Measurements from ENCODE around the gene CDK5RAP2.

The CDK5RAP2 gene

DNA sequence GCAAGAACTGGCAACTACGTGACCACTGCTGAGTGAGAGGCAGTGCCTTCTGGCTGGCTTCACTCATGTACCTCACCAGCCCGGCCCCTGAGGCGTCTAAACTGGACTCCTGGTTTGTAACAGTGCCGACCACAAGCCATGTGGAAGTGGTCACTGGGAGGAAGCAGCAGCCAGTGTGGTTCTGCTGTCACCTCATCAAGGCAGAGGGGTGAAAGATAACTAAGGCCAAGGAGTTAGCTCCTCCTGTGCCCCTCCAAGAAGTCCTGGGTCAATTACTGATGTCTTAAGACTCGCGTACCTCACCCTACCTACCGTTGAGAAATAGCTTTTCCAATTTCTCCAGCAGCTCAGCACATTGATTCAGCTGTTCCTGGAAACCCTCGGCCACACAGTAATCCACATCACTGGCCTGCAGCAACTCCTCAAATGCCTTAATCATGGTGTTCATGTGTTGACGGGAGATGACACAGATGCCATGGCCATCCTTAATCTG is 142.9 kb downstream of the CDK5RAP2 start:
- no peak for DNase-seq (ENCODE audit: low read depth in 3 of 3)

DNA sequence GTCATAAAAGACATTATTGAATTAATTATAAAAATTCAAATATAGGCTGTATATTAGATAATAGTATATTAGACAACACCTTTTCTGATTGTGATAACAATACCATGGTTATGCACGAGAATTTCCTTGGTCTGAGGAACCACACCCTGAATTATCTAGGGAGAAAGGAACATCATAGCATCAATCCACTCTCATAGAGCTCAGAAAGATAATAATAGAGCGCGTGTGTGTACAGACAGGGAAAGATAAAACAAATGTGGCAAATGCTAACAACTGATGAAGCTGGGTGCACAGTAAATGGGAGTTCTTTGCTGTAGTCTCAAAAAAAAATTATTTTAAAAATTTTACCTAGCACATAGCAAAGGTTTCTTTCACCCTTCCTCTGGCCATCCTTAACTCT is 143.5 kb downstream of the CDK5RAP2 start:
- no peak for DNase-seq (ENCODE audit: low read depth in 3 of 3)

DNA sequence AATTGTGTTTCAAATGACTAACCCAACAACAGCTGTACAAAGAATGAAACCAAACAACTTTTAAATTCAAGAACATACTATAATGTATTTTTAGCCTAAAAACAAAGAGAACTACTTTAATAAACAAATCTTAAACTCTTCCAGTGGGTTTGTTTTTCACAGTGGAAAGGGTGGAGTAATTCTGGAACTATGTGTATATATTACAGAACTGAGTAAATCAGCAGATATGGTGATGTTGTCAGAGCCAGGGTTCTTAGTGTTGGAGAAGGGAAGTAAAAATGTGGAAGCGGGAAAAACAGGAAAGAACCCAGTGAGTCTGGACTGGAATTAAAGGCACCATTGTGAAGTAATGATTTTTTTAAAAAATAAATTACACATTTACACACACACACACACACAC is 144.9 kb downstream of the CDK5RAP2 start:
- no peak for DNase-seq (ENCODE audit: low read depth in 3 of 3)

DNA sequence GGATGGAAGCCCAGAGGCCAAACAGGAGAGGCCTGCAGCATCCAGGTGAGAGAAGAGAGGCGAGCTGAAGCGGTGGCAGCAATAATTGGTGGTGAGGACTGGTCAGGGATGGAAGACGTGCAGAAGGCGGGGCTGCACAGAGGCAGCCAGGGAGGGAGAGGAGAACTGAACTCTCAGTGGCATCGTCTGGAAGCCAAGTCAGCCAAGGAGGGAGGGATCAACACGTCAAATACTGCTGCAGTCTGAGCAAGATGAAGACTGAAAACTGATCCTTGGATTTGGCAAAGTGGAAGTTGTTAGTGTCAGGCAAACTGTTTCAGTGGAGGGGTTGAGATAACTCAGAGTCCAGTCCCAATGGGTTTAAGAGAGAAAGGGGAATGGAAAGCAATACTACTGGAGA is 145.4 kb downstream of the CDK5RAP2 start:
- DNase-seq (ENCODE audit: low read depth in 3 of 3) = no peak

DNA sequence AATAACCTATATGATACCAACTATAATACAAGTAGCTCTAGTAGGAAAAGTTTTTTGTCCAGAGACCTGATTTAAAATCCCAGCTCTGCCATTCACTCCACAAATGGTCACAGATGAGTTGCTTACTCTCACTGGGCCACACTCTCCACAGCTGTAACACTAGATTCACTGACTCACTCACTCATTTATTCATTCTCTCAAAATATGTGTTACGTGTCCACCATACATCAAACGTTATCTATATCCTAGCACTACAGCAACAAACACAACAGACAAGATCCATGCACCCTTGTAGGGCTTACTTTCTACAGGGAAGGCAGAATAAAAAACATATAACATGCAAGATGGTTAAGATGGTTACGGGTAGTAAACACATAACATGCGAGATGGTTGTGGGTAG is 146.3 kb downstream of the CDK5RAP2 start:
- DNase-seq (ENCODE audit: low read depth in 3 of 3) = no peak

DNA sequence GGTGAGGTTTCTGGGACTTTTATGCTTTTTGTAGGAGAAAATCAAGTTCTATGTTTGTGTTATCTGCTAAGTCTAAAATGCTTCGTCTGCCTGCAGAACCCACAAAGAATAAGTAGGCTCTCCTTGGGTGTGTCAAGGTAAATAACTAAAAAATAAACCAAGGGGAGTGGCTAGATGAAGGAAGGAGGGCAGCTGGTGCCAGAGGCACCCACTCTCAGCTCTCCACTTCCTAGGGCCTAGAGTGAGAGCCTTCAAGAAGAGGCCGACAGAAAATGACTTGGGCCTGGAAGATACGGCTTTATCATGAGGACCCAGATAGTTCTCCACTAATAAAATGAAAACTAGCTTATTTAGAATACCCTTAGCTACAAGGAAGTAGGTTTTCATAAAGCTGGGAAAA is 147.4 kb downstream of the CDK5RAP2 start:
- no peak for DNase-seq (ENCODE audit: low read depth in 3 of 3)

DNA sequence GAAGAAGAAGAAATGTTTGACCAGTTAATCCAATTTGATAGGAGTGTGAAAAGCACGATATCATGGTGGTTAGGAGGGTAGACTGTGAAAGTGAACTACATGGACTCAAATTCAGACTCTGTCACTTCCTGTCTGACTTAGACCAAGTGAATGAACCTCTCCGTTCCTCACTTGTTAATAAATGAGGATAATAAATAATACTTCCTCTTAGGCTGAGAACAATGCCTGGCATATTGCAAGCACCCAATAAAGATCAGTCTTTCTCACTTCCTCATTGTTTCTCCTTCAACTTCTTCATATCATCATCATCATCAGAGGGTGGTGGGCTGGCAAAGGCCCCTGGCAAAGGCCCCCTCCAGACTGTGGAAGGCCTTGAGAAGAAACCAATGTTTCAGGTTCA is 148.7 kb downstream of the CDK5RAP2 start:
- no peak for DNase-seq (ENCODE audit: low read depth in 3 of 3)

DNA sequence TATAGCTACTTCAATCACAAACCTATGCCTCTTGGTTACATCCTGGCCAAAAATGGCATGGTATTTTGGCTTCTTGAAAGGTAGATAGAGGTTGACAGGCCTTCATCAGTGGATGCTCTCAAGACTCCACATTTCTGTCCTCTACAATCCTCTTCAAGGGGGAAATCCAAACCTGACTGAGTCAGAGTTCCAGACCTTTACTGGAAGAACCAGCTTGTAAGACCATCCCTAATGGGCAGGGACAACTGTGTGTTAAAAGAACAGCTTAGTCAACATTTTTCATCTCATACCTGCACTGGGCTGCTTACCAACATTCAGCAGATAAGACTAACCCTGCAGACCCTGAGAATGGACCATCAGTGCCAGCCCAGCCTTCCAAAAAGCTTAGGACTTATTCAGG is 155.7 kb downstream of the CDK5RAP2 start:
- no peak for DNase-seq (ENCODE audit: low read depth in 3 of 3)

DNA sequence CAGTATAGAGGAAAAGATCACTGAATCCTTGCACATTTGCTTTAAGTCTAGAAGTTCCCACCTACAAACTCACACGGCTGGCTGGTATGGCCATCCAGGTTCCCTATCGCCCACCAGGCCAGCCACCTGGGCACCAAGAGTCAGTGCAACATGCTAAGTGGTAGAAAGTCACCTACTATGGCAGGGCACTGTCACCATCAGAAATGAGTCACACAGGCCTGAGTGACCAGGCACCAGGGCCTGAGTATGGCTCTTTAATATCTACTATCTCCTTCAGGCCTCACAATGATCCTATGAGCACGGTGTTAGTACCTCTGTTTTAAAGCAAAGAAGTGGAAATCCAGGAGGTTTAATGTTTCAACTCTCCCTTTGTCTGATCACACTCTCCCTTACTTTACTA is 156.2 kb downstream of the CDK5RAP2 start:
- no peak for DNase-seq (ENCODE audit: low read depth in 3 of 3)

DNA sequence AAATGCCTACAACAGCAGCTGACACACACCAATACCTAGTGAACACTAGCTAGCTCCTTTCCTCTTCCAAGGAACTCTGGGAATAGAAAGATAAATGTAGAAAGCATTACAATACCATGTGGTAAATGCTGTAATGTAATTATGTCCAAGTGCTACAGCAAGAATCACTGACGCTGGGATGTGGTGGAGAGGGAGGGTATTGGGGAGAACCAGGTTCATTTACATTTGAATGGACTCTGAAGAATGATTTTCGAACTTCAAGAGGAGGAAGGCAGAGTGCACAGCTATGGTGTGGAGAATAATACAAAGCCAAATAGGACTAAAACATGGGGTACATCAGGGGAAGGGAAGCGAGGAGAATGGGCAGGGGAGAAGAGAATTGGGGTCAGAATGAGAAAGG is 158.0 kb downstream of the CDK5RAP2 start:
- DNase-seq (ENCODE audit: low read depth in 3 of 3) = no peak

DNA sequence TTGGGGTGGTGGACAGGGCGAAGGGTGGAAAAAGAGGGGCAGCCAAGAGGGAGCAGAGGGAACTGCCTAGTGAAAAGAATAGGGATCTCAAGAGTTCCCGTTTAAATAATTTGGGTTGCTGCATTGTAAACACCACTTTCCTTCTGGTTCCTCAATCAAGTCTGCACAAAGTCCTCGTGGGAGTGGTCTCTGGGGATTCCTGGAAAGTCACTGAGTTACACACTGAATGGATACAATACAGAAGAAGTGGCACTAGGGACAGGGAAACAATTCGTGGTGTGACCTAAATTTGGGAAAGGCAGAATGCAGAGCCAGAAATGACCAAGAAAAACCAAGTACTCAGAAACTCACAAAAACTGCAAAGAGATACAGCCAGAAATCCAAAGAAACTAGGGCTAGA is 161.7 kb downstream of the CDK5RAP2 start:
- DNase-seq (ENCODE audit: low read depth in 3 of 3) = no peak

DNA sequence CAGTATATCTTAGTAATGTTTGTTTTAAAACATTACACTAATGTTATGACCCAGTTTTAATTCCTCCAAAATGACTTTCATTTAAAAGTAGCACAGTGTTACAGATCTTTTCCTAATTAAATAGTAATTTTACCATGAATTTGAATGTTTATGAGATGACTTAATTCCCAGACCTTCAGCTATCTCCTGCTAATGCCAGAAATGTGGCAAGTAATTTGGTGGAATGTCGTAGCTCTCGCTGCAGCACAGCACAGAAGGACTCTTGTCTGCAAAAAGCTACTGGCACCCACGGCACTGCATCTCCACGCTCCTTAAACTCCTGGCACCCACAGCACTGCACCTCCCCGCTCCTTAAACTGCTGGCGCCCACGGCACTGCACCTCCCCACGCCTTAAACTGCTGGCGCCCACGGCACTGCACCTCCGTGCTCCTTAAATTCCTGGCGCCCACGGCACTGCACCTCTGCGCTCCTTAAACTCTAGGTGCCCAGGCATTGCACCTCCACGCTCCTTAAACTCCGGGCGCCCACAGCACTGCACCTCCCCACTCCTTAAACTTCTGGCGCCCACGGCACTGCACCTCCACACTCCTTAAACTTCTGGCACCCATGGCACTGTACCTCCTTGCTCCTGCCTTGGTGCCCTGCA is 163.1 kb downstream of the CDK5RAP2 start:
- DNase-seq (ENCODE audit: low read depth in 3 of 3) = no peak

DNA sequence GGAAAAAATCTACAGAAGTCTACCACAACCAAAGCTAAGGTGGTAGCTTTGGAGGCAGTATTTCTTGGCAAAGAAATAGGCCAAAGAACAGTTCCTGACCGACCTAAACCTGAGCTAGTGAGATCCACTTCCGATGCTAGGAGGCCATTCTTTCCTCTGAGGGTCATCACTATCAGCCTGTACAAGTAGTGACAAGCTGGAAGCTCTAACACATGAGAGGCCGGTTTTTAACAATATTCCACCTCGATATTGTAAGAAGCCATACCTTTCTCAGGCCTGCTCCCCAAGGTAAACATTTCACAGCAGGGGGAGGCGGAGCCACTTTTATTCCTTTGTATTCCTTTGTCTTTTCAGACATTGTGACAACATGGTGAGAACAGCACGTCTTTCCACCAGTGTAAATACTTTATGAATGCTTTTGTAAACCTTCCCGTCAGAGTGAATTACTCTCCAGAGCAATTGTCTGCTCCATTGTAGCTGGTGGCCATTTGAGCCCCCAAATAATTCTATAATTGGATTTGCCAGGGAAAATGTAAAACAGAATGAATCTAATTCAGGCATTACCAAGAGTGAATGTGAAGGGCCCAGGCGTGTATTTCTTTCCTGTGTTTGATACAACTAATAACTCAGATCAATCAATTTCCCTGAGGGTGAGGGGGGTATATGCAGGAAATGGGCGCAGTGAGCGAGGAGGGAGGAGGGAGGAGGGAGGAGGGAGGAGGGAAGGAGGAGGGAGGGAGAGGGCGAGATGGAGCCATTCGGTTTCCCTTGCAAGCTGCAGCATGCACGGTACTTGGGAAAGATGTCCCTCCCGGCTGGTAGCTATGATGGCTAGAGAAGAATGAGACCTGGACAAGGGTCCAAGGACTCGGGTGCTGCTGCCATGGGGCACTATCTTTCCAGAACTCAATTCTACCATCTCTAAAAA is 166.6 kb downstream of the CDK5RAP2 start:
- DNase-seq (ENCODE audit: low read depth in 3 of 3) = no peak

DNA sequence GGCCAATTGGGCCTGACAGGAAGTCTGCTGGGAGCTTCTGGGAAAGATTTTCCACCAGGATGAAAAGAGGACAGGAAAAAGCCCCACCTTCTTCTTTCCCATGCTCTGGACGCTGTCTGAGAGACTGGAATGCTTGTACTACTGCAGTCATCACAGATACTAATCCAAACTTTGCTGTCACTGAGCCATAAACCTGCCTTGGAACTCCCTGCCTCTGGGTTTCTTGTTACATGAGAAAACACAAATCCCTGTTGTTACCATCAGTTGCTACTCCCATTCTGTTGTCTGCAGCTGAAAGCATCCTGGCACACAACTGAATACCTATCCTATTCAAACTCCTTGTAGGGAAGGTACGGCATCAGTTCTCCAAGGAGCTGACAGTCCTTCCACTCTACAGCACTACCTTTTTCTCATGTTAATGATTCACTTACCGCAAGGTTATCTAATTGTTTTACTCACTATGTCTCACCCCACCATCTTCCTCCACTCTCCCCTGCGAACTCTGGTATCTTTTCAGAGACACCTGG is 167.5 kb downstream of the CDK5RAP2 start:
- no peak for DNase-seq (ENCODE audit: low read depth in 3 of 3)

DNA sequence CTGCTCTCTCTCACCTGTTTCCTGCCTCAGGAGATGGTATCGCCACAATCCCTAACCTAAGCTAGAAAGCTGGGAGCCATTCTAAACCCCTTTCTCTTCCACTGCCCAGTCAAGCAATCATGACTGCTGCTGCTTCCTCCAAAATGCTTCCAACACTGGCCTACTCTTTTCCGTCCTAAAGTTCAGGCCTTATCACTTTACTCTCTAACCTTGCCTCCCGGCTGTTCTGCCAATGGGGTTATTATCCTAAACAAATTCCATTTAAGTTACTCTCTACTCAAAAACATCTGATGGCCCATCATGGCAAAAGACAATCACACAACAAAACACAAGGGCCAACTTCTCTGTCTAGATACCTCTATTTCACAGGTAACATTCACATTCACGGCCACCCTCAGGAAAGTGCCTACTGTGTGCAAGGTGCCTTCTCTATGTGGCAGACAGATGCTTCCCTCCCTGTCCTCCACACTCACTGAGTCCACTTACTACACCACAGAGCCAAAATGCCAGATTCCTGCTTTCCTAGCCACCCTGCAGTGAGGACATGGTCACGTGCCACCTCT is 168.0 kb downstream of the CDK5RAP2 start:
- no peak for DNase-seq (ENCODE audit: low read depth in 3 of 3)

DNA sequence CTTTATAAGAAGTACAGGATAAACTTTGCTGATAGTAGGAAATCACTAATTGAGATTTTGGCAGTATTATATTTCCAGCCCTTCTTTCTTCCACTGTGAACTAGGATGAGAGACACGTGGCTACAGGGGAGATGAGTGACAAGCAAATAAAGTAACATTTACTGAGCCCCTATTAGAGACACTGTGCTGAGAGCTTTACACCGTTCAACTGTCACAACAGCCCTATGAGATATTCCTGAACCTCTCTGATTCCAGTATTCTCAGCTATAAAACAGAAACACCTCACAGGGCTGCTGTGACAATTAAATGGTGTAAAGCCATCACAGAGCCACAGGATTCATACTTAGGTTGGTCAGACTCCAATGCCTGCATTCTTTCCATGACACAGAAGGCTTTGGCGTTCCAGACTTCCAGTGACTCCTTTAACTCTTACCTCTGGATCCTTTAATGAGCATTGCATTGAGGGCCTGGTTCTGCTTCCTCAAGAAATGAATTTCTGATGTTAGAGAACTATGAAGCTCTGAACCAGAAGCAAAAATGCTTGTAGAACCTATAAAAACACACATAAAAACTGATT is 169.0 kb downstream of the CDK5RAP2 start:
- no peak for DNase-seq (ENCODE audit: low read depth in 3 of 3)

DNA sequence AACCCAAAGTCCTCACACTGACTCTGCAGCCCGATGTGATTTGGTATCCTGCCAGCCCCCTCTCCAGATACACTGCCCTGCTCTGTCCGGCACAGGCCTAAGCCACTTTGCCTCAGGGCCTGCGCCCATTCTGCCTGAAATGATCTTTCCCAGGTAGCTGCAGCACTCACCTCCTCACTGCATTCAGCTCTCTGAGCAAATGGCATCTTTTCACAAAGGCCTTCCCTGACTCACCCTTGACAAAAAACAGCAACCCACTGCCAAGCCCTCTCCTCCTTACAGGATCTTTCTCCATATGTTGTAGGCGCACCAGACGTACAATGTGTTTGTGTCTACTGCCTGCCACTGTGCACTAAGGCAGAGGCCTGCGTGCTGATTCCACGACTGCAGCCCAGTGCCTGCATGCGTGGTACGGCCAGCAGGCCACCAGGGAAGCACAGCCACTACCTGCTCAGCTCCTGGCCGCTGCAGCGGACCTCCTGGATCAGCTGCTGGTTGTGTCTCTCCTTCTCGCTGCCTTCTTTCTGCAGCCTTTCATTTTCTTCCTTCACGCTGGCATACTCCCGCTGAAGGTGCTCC is 171.2 kb downstream of the CDK5RAP2 start:
- DNase-seq (ENCODE audit: low read depth in 3 of 3) = no peak

DNA sequence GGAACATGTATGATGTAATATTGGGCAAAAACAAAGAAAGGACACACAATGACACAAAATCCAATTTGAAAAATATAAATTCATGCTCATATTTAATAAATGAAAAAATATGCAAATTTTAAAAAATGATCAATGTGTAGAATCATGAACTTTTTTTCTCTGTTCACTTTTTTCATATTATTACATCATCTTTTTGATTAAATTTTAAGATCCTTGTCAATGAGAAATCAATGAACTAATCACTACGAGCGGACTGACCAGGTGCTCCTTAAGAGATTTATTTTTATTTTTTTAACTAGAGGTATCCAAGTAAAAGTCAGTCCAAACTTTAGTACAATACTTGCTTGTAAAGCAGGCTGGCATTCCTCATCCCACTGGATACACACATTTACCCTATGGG is 174.1 kb downstream of the CDK5RAP2 start:
- DNase-seq (ENCODE audit: low read depth in 3 of 3) = no peak

DNA sequence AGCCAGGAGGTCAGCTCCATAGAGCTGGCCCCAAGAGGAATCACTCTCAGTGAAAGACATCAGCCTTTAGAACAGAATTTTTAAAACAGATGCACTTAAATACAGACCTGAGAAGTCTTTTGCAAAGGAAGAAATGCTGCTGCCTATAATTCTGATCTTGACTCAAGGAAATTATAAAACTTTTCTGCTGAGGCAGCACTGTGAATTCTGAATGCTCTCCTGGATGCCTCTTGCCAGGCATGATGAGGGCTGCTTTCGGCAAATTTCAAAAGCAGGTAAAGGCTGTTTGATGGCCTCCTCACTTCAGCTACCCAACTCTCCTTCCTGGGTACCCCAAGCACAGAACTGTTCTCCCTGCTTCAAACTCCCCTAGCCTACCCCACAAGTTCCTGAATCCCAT is 174.8 kb downstream of the CDK5RAP2 start:
- no peak for DNase-seq (ENCODE audit: low read depth in 3 of 3)

DNA sequence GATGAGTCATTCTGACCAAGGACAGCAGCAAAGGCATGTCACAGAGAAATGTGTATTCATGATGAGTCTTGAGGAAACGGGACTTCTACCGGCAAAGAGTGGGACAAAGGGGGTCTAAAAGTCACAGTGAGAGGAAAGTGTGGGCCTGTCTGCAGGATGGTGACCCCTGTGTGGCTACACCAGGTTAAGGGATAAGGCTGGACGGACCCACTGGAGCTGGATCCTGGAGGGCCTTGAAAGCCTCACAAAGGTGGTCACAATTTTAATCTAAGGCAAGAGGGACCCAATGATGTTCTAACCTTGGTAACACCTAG is 176.5 kb downstream of the CDK5RAP2 start:
- no peak for DNase-seq (ENCODE audit: low read depth in 3 of 3)

DNA sequence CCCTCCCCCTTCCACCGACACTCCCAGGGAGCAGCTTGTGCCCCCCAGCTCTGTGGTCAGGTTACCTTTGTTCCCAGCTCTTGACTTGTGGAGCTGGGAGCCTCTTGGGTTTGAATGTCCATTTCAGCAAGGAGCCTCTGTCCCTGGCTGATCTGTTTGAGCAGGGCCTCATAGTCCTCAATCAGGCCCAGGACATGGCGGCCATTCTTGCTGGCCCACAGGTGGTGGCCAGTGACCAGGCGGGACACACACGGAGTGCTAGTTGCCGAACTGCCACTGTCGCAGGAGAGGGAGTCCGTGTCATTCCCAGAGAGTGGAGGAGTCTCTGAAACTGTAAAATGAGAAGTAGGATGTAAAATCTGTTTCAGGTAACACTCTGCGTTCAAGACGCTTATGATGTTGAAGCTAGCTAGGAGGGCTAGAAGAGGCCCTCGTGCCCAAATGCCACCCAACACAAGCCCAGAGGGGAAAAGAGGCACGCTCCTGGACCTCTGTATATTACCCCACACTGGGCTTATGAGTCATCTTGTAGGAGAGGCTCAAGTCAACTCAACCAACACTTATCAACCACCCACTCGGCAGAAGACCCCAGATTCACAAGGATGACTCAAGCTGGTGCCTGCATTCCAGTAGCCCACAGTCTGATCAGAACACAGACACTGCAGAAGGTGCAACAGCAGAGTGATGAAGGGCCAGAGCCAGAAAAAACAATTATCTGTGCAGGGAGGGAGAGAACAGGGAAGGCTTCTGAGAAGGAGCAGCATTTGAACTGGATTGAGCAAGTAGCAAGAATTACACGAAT is 177.0 kb downstream of the CDK5RAP2 start:
- DNase-seq (ENCODE audit: low read depth in 3 of 3) = no peak

All from stimulated activated CD4-positive, alpha-beta T cell treated with anti-CD3 and anti-CD28 coated beads, TNF-alpha, amount 100 ng/mL, for 24 hours (primary cell).